K562 (cell line): ENCODE data around the gene RAB5A. TPM values are rescaled to one million over a fixed set of nuclear protein-coding genes. Genes with fewer than 3 reads are reported as not detected.
A peak's percentile ranks its signal among the peaks of the same experiment; 100 is the strongest.

Source experiments
- DMBX1 ChIP-seq: fragments of 250-450 bp; sonication (Bioruptor Pico); IDR thresholded peaks from 2 replicates; pipeline ENCODE4 v1.8.0; 2022; ENCODE audit warnings: inconsistent platforms, mild to moderate bottlenecking, moderate library complexity, borderline replicate concordance
- FOXO4 ChIP-seq: fragments of 450-650 bp; formaldehyde crosslinking; IDR thresholded peaks from 2 replicates; pipeline ENCODE4 v1.4.0; 2020; ENCODE audit warnings: mild to moderate bottlenecking, moderate library complexity
- HCFC1 ChIP-seq: IDR thresholded peaks from 2 replicates; pipeline ENCODE4 v1.6.1; 2012; ENCODE audit warnings: low read depth, low read length, improper control_type of control experiment
- MTA1 ChIP-seq: fragments of 450-650 bp; IDR thresholded peaks from 2 replicates; pipeline ENCODE4 v1.6.1; 2017; ENCODE audit warnings: borderline replicate concordance
- RBM39 ChIP-seq: fragments of 200-400 bp; formaldehyde crosslinking; optimal IDR thresholded peaks from 2 replicates; pipeline ENCODE3; 2018; ENCODE audit warnings: low read depth, low read length
- TEAD2 ChIP-seq: fragments of 450-650 bp; IDR thresholded peaks from 2 replicates; pipeline ENCODE4 v1.6.1; 2016; ENCODE audit warnings: missing genetic modification characterization, control low read depth, missing compliant biosample characterization
- TEAD4 ChIP-seq, 2 experiments: sonication (generic) in 1 of 2; formaldehyde crosslinking in 1 of 2; IDR thresholded peaks; 2 replicates each; pipeline versions ENCODE4 v1.6.1 to v1.8.0; 2012 to 2022; ENCODE audit warnings: borderline replicate concordance in 1 of 2, inconsistent platforms in 1 of 2, low read length in 1 of 2, mild to moderate bottlenecking in 1 of 2, missing genetic modification reagents in 1 of 2
- USF2 ChIP-seq: sonication (generic); formaldehyde crosslinking; IDR thresholded peaks from 2 replicates; pipeline ENCODE4 v1.5.0; 2020; ENCODE audit warnings: missing genetic modification reagents
- ZKSCAN8 ChIP-seq: fragments of 200-800 bp; sonication (Bioruptor generic); IDR thresholded peaks from 2 replicates; pipeline ENCODE4 v1.6.1; 2016; ENCODE audit warnings: missing genetic modification characterization, missing compliant biosample characterization
- ZNF224 ChIP-seq: sonication (generic); formaldehyde crosslinking; IDR thresholded peaks from 2 replicates; pipeline ENCODE4 v1.8.0; 2022; ENCODE audit warnings: mild to moderate bottlenecking, missing genetic modification reagents
- ZNF609 ChIP-seq: sonication (generic); formaldehyde crosslinking; IDR thresholded peaks from 2 replicates; pipeline ENCODE4 v1.8.1; 2023; ENCODE audit warnings: missing genetic modification reagents, mild to moderate bottlenecking, borderline replicate concordance
- ZNF696 ChIP-seq: fragments of 250-450 bp; sonication (Bioruptor Pico); conservative IDR thresholded peaks from 2 replicates; pipeline ENCODE4 v1.4.0; 2020; ENCODE audit warnings: mild to moderate bottlenecking, moderate library complexity
- polyA plus RNA-seq, 8 experiments: library from polyadenylated mRNA; depleted of rRNA in 4 of 8; stranded (reverse) in 5 of 8; unstranded in 3 of 8; fragments of >200 nt; fragmentation: Nextera tagmentation in 2 of 8; fragmentation: Illumina TruSeq in 1 of 8; extraction: Ambion mirVana in 2 of 8; extraction: Trizol in 1 of 8; gene quantifications; 2 replicates each; pipeline versions ENCODE4 v1.2.1 to v1.2.3, GENCODE V29; 2011 to 2014; ENCODE audit warnings: inconsistent platforms in 1 of 8, missing spikeins in 1 of 8
- total RNA-seq, 7 experiments: library from RNA; depleted of rRNA in 6 of 7; stranded (reverse); fragments of >200 nt in 6 of 7; fragmentation: Illumina TruSeq in 2 of 7; extraction: Trizol in 2 of 7; gene quantifications; 2 replicates each; pipeline versions ENCODE4 v1.2.1 to v1.2.3, GENCODE V29; 2011 to 2021; ENCODE audit warnings: low replicate concordance in 1 of 7
- TF ChIP-seq, protein P1 (sequence below): IDR thresholded peaks from 3 replicates; pipeline ENCODE4 v1.6.1; 2011; ENCODE audit warnings: borderline replicate concordance, mild to moderate bottlenecking, moderate library complexity; ENCODE audit not compliant: insufficient read length; ENCODE audit errors: extremely low read depth
- TF ChIP-seq, protein P2 (sequence below): fragments of 250-450 bp; sonication (Bioruptor Pico); IDR thresholded peaks from 2 replicates; pipeline ENCODE4 v1.8.0; 2021; ENCODE audit warnings: moderate library complexity, mild to moderate bottlenecking, inconsistent platforms

Gene RAB5A
- total and polyA plus RNA-seq, 9 of the 15 experiments (the other 6 are each of a cell fraction or from before 2014, with no cell fraction given): 28.3 to 64.2 (median 49.0) TPM

DNA sequence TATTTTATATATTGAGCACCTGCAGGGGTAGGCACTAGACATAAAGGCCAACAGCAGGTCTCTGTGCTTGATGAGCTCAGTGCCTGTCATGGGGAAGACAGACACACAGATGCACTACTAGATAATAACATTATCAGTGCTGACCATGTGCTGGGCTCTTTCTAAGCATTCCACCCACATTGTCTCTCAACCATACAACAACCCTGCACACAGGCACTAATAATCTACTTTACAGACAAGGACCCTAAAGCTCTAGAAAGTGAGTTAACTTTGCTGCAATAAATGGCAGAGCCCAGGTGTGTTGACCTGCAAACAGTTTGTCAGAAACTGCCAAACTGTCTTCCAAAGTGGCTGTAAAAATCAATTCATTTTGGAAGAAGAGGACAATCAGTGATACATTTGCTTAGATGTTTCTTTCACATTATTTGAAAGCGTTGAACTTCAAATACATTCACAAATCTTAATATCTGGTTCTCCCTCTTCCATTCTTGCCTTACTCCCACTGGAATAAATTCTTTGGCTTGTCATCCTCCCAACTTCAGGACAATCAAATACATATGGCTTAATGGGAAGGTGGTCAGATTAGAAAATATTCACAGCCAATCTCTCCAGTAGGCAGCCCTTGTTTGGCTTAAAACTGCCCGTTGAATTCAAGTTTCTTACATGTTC is 76.2 kb downstream of the RAB5A start (continued):
- TF ChIP-seq TEAD2 (peak; percentile 83), TEAD4 (IDR thresholded peaks at IDR 0.05; ENCODE audit: low read length) (peak; percentile 99), TEAD4 (CRISPR knock-in tag; IDR thresholded peaks at IDR 0.05; ENCODE audit: borderline replicate concordance) (no peak), USF2 (CRISPR knock-in tag) (no peak), FOXO4 (no peak), DMBX1 (CRISPR knock-in tag) (peak; percentile 86), RBM39 (no peak), MTA1 (peak; percentile 90), ZKSCAN8 (CRISPR knock-in tag) (peak; percentile 55; the same call in 1 of the 2 replicates), ZNF696 (CRISPR knock-in tag) (no peak), HCFC1 (0 out of 2 replicates have a peak, but pooled peaks have one; percentile 26), ZNF609 (CRISPR knock-in tag) (0 out of 2 replicates have a peak, but pooled peaks have one; percentile 64), ZNF224 (no peak)
- TF ChIP-seq, protein P1, sequence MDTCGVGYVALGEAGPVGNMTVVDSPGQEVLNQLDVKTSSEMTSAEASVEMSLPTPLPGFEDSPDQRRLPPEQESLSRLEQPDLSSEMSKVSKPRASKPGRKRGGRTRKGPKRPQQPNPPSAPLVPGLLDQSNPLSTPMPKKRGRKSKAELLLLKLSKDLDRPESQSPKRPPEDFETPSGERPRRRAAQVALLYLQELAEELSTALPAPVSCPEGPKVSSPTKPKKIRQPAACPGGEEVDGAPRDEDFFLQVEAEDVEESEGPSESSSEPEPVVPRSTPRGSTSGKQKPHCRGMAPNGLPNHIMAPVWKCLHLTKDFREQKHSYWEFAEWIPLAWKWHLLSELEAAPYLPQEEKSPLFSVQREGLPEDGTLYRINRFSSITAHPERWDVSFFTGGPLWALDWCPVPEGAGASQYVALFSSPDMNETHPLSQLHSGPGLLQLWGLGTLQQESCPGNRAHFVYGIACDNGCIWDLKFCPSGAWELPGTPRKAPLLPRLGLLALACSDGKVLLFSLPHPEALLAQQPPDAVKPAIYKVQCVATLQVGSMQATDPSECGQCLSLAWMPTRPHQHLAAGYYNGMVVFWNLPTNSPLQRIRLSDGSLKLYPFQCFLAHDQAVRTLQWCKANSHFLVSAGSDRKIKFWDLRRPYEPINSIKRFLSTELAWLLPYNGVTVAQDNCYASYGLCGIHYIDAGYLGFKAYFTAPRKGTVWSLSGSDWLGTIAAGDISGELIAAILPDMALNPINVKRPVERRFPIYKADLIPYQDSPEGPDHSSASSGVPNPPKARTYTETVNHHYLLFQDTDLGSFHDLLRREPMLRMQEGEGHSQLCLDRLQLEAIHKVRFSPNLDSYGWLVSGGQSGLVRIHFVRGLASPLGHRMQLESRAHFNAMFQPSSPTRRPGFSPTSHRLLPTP: no peak
- TF ChIP-seq, protein P2, sequence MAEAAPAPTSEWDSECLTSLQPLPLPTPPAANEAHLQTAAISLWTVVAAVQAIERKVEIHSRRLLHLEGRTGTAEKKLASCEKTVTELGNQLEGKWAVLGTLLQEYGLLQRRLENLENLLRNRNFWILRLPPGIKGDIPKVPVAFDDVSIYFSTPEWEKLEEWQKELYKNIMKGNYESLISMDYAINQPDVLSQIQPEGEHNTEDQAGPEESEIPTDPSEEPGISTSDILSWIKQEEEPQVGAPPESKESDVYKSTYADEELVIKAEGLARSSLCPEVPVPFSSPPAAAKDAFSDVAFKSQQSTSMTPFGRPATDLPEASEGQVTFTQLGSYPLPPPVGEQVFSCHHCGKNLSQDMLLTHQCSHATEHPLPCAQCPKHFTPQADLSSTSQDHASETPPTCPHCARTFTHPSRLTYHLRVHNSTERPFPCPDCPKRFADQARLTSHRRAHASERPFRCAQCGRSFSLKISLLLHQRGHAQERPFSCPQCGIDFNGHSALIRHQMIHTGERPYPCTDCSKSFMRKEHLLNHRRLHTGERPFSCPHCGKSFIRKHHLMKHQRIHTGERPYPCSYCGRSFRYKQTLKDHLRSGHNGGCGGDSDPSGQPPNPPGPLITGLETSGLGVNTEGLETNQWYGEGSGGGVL (CRISPR knock-in tag): no peak
